ENCODE results near the gene TTC9B. TPM values are rescaled to one million over a fixed set of nuclear protein-coding genes. Genes with fewer than 3 reads are reported as not detected.
"Not testable (repeated sequence)": the region's sequence is repeated elsewhere in the genome, so short reads cannot be mapped to it uniquely, and the experiment has no call there.

TTC9B gene
- total RNA-seq, 1 experiment from 2014 or later = not detected

- DNase-seq (ENCODE audit: low read depth) = no peak
Measured at GRCh38 chr19:40214936-40215335, 3.2 kb downstream of the TTC9B start.

- DNase-seq (ENCODE audit: low read depth) = no peak
Measured at GRCh38 chr19:40213882-40214570, 4.2 kb downstream of the TTC9B start.

- no peak for DNase-seq (ENCODE audit: low read depth)
Measured at GRCh38 chr19:40213251-40213829, 4.8 kb downstream of the TTC9B start.

GRCh38 chr19:40210889-40211288 lies 7.3 kb downstream of the TTC9B start:
- no peak for DNase-seq (ENCODE audit: low read depth)

GRCh38 chr19:40208602-40209001 lies 9.6 kb downstream of the TTC9B start:
- no peak for DNase-seq (ENCODE audit: low read depth)

- no peak for DNase-seq (ENCODE audit: low read depth)
Measured at GRCh38 chr19:40205760-40206159, 12.4 kb downstream of the TTC9B start.

GRCh38 chr19:40204381-40204780 lies 13.8 kb downstream of the TTC9B start:
- no peak for DNase-seq (ENCODE audit: low read depth)

GRCh38 chr19:40200341-40201099 lies 17.7 kb downstream of the TTC9B start:
- peak; percentile 76 for DNase-seq (ENCODE audit: low read depth)

GRCh38 chr19:40198272-40198990 lies 19.8 kb downstream of the TTC9B start:
- DNase-seq (ENCODE audit: low read depth) = no peak

- no peak for DNase-seq (ENCODE audit: low read depth)
Measured at GRCh38 chr19:40193587-40193849, 24.7 kb downstream of the TTC9B start.

GRCh38 chr19:40192758-40193586 lies 25.2 kb downstream of the TTC9B start:
- DNase-seq (ENCODE audit: low read depth) = no peak

- DNase-seq (ENCODE audit: low read depth) = peak; percentile 39
Measured at GRCh38 chr19:40191836-40192646, 26.1 kb downstream of the TTC9B start.

GRCh38 chr19:40190891-40191835 lies 27.0 kb downstream of the TTC9B start, which contains the start of gene MAP3K10:
Gene MAP3K10 (plus strand): TSS chr19:40191426. CDS start chr19:40192032, 606 bp downstream.
- peak; percentile 55 for DNase-seq (ENCODE audit: low read depth)

GRCh38 chr19:40184273-40184672 lies 33.9 kb downstream of the TTC9B start:
- no peak for DNase-seq (ENCODE audit: low read depth)

- DNase-seq (ENCODE audit: low read depth) = no peak
Measured at GRCh38 chr19:40178756-40179155, 39.4 kb downstream of the TTC9B start.

GRCh38 chr19:40177286-40178070 lies 40.7 kb downstream of the TTC9B start:
- DNase-seq (ENCODE audit: low read depth) = no peak

GRCh38 chr19:40175820-40176219 lies 42.4 kb downstream of the TTC9B start:
- DNase-seq (ENCODE audit: low read depth) = no peak

GRCh38 chr19:40174092-40174491 lies 44.1 kb downstream of the TTC9B start:
- no peak for DNase-seq (ENCODE audit: low read depth)

- DNase-seq (ENCODE audit: low read depth) = not testable (repeated sequence)
Measured at GRCh38 chr19:40171293-40171692, 46.9 kb downstream of the TTC9B start.
